HG03342 (cell line): ENCODE data around the gene ZNF80.
A peak's percentile ranks its signal among the peaks of the same experiment; 100 is the strongest.
"Not testable (repeated sequence)": the region's sequence is repeated elsewhere in the genome, so short reads cannot be mapped to it uniquely, and the experiment has no call there.

Experiments
- ATAC-seq: cut with Tn5 transposase; IDR thresholded peaks from one replicate; pipeline ENCODE4 v1.9.1; 2021; ENCODE audit warnings: mild to moderate bottlenecking, moderate library complexity; ENCODE audit not compliant: unreplicated experiment

ZNF80 gene

GRCh38 chr3:114237478-114237877, at the start of gene ZNF80:
TSS of gene ZNF80 (minus strand) at chr3:114237578. CDS start at chr3:114237074, 504 bp downstream.
- not testable (repeated sequence) for ATAC-seq

GRCh38 chr3:114286266-114286665, 48.9 kb upstream of the ZNF80 start:
- ATAC-seq: no peak

- no peak for ATAC-seq
Observed at GRCh38 chr3:114285648-114286230, 48.4 kb upstream of the ZNF80 start.

GRCh38 chr3:114284644-114285043, 47.3 kb upstream of the ZNF80 start:
- no peak for ATAC-seq

GRCh38 chr3:114276856-114277255, 39.5 kb upstream of the ZNF80 start:
- ATAC-seq: not testable (repeated sequence)

GRCh38 chr3:114274929-114275328, 37.6 kb upstream of the ZNF80 start:
- ATAC-seq: no peak

GRCh38 chr3:114272271-114272670, 34.9 kb upstream of the ZNF80 start:
- ATAC-seq: no peak

GRCh38 chr3:114270019-114270418, 32.6 kb upstream of the ZNF80 start:
- no peak for ATAC-seq

GRCh38 chr3:114260152-114260551, 22.8 kb upstream of the ZNF80 start:
- ATAC-seq: no peak

GRCh38 chr3:114259566-114259965, 22.2 kb upstream of the ZNF80 start:
- ATAC-seq: no peak

GRCh38 chr3:114253505-114253904, 16.1 kb upstream of the ZNF80 start:
- ATAC-seq: no peak

GRCh38 chr3:114252954-114253353, 15.6 kb upstream of the ZNF80 start:
- no peak for ATAC-seq

- ATAC-seq: peak; percentile 87
Observed at GRCh38 chr3:114242947-114243346, 5.6 kb upstream of the ZNF80 start.

GRCh38 chr3:114241262-114241661, 3.9 kb upstream of the ZNF80 start:
- ATAC-seq: no peak

- ATAC-seq: not testable (repeated sequence)
Observed at GRCh38 chr3:114238146-114238785, 888 bp upstream of the ZNF80 start.

GRCh38 chr3:114235431-114235830, 1.9 kb downstream of the ZNF80 start:
- ATAC-seq: no peak

GRCh38 chr3:114234745-114235144, 2.6 kb downstream of the ZNF80 start:
- ATAC-seq: no peak

- ATAC-seq: no peak
Observed at GRCh38 chr3:114231616-114232015, 5.8 kb downstream of the ZNF80 start.

- ATAC-seq: no peak
Observed at GRCh38 chr3:114227076-114227475, 10.3 kb downstream of the ZNF80 start.

GRCh38 chr3:114226313-114226712, 11.1 kb downstream of the ZNF80 start:
- no peak for ATAC-seq

- ATAC-seq: peak; percentile 82
Observed at GRCh38 chr3:114223143-114223542, 14.2 kb downstream of the ZNF80 start.

- ATAC-seq: no peak
Observed at GRCh38 chr3:114221881-114222264, 15.5 kb downstream of the ZNF80 start.
